Activated naive CD8-positive, alpha-beta T cell treated with anti-CD3 and anti-CD28 coated beads, Interleukin-2, amount 10 ng/mL, durations not matched to agents 7 days and 5 days (primary cell): ENCODE results near the gene NDNF. TPM values are rescaled to one million over a fixed set of nuclear protein-coding genes. Genes with fewer than 3 reads are reported as not detected.
A peak's percentile ranks its signal among the peaks of the same experiment; 100 is the strongest.

Experiments used
- ATAC-seq: fragments of 150-1000 bp; cut with Tn5 transposase; one replicate; pipeline ENCODE4 v1.10.0; 2021; ENCODE audit warnings: low read depth, moderate library complexity
- POLR2A ChIA-PET: fragments of 350-600 bp; sonication (Branson Sonifier 250); formaldehyde crosslinking; loops from one replicate; lab custom pipeline; 2021; ENCODE audit warnings: antibody characterized with exemption; lab: Charles Lee
- DNase-seq: peaks from one replicate; pipeline ENCODE4 v3.0.0; 2021
- H3K27ac Mint-ChIP-seq: one replicate; pipeline ENCODE4 v1.8.0; 2022; ENCODE audit warnings: mild to moderate bottlenecking, mixed read lengths
- H3K27me3 Mint-ChIP-seq: one replicate; pipeline ENCODE4 v1.8.0; 2022; ENCODE audit warnings: mild to moderate bottlenecking, moderate library complexity, mixed read lengths
- H3K36me3 Mint-ChIP-seq: one replicate; pipeline ENCODE4 v1.8.0; 2021; ENCODE audit warnings: mild to moderate bottlenecking, mixed read lengths
- H3K4me1 Mint-ChIP-seq: one replicate; pipeline ENCODE4 v1.8.0; 2021; ENCODE audit warnings: mixed read lengths
- H3K4me3 Mint-ChIP-seq: one replicate; pipeline ENCODE4 v1.8.0; 2022; ENCODE audit warnings: mild to moderate bottlenecking, moderate library complexity, mixed read lengths
- H3K9me3 Mint-ChIP-seq: one replicate; pipeline ENCODE4 v1.8.0; 2021; ENCODE audit warnings: mixed read lengths
- total RNA-seq, 2 experiments: library from RNA; stranded (reverse); gene quantifications; one replicate each; pipeline ENCODE4 v1.2.3, GENCODE V29; 2021

NDNF gene
- total RNA-seq = under 1 TPM; 0.11 to 0.17 TPM

- no peaks in the 10 kb centered on the region for H3K9me3 Mint-ChIP-seq
- POLR2A ChIA-PET = no interaction called here
- DNase-seq (peak; percentile 69), ATAC-seq (peak; percentile 74)
- peak within 1 kb of the TSS; percentile 90 for H3K4me3 Mint-ChIP-seq
- H3K36me3 Mint-ChIP-seq = no peaks in the 10 kb centered on the region
- H3K27me3 Mint-ChIP-seq = peaks cover 64% of the 10 kb centered on the region
- peaks cover 22% of the 10 kb centered on the region for H3K4me1 Mint-ChIP-seq
- H3K27ac Mint-ChIP-seq = peak within 1 kb of the TSS; percentile 50
These were observed at the start of gene NDNF for GRCh38 chr4:121072224-121073003. Gene NDNF, minus strand, starts transcription at chr4:121072535. Its CDS starts 26,698 bp downstream, at chr4:121045837.

- H3K27me3 Mint-ChIP-seq = no peaks in the 10 kb centered on the region
- no peak for ATAC-seq
- H3K9me3 Mint-ChIP-seq = no peaks in the 10 kb centered on the region
- no peak for DNase-seq
- peaks cover 1% of the 10 kb centered on the region for H3K36me3 Mint-ChIP-seq
- H3K27ac Mint-ChIP-seq = no peak overlapping the region
- peaks cover 17% of the 10 kb centered on the region for H3K4me1 Mint-ChIP-seq
- POLR2A ChIA-PET = no interaction called here
- H3K4me3 Mint-ChIP-seq = no peak overlapping the region
These were observed 47.4 kb upstream of the NDNF start for GRCh38 chr4:121119715-121120114.

- H3K4me3 Mint-ChIP-seq = peak overlapping the region; percentile 41
- H3K27me3 Mint-ChIP-seq = no peaks in the 10 kb centered on the region
- ATAC-seq (peak; percentile 47), DNase-seq (no peak)
- POLR2A ChIA-PET = no interaction called here
- H3K27ac Mint-ChIP-seq = peak overlapping the region; percentile 44
- peaks cover 23% of the 10 kb centered on the region for H3K4me1 Mint-ChIP-seq
- peaks cover 1% of the 10 kb centered on the region for H3K36me3 Mint-ChIP-seq
- H3K9me3 Mint-ChIP-seq = no peaks in the 10 kb centered on the region
These were observed 46.0 kb upstream of the NDNF start for GRCh38 chr4:121118344-121118743.

GRCh38 chr4:121114756-121115155 is 42.4 kb upstream of the NDNF start:
- Mint-ChIP-seq H3K36me3 (no peaks in the 10 kb centered on the region), H3K27ac (no peak overlapping the region), H3K9me3 (no peaks in the 10 kb centered on the region), H3K4me1 (peaks cover 22% of the 10 kb centered on the region), H3K27me3 (no peaks in the 10 kb centered on the region), H3K4me3 (no peak overlapping the region)
- DNase-seq (no peak), ATAC-seq (no peak)
- POLR2A ChIA-PET = no interaction called here

GRCh38 chr4:121112530-121112929 is 40.2 kb upstream of the NDNF start:
- Mint-ChIP-seq H3K27me3 (no peaks in the 10 kb centered on the region), H3K36me3 (no peaks in the 10 kb centered on the region), H3K9me3 (no peaks in the 10 kb centered on the region), H3K27ac (no peak overlapping the region), H3K4me1 (peaks cover 16% of the 10 kb centered on the region), H3K4me3 (no peak overlapping the region)
- no peak for ATAC-seq
- POLR2A ChIA-PET = no interaction called here
- DNase-seq = no peak

- POLR2A ChIA-PET = no interaction called here
- Mint-ChIP-seq H3K36me3 (no peaks in the 10 kb centered on the region), H3K27ac (no peak overlapping the region), H3K4me1 (peaks cover 7% of the 10 kb centered on the region), H3K9me3 (no peaks in the 10 kb centered on the region), H3K27me3 (peaks cover 2% of the 10 kb centered on the region), H3K4me3 (no peak overlapping the region)
- no peak for ATAC-seq
- no peak for DNase-seq
These were observed 36.2 kb upstream of the NDNF start for GRCh38 chr4:121108557-121108956.

- H3K9me3 Mint-ChIP-seq = no peaks in the 10 kb centered on the region
- POLR2A ChIA-PET = no interaction called here
- H3K27ac Mint-ChIP-seq = no peak overlapping the region
These were observed 35.2 kb upstream of the NDNF start for GRCh38 chr4:121107507-121107906.

GRCh38 chr4:121100093-121100775 is 27.9 kb upstream of the NDNF start:
- Mint-ChIP-seq H3K4me3 (no peak overlapping the region), H3K27me3 (peaks cover 2% of the 10 kb centered on the region), H3K9me3 (peaks cover 1% of the 10 kb centered on the region), H3K27ac (no peak overlapping the region), H3K4me1 (no peaks in the 10 kb centered on the region), H3K36me3 (peaks cover 1% of the 10 kb centered on the region)
- no peak for DNase-seq
- POLR2A ChIA-PET = no interaction called here
- ATAC-seq = no peak

More at GRCh38 chr4:121107507-121107906, 35.2 kb upstream of the NDNF start:
- ATAC-seq (no peak), DNase-seq (no peak)
- peaks cover 1% of the 10 kb centered on the region for H3K36me3 Mint-ChIP-seq
- no peak overlapping the region for H3K4me3 Mint-ChIP-seq
- peaks cover 2% of the 10 kb centered on the region for H3K27me3 Mint-ChIP-seq
- peaks cover 5% of the 10 kb centered on the region for H3K4me1 Mint-ChIP-seq

GRCh38 chr4:121098266-121098665 is 25.9 kb upstream of the NDNF start:
- H3K27me3 Mint-ChIP-seq = no peaks in the 10 kb centered on the region
- H3K9me3 Mint-ChIP-seq = peaks cover 1% of the 10 kb centered on the region
- ATAC-seq (no peak), DNase-seq (no peak)
- no peak overlapping the region for H3K4me3 Mint-ChIP-seq
- POLR2A ChIA-PET = no interaction called here
- no peak overlapping the region for H3K27ac Mint-ChIP-seq
- H3K36me3 Mint-ChIP-seq = peaks cover 1% of the 10 kb centered on the region
- H3K4me1 Mint-ChIP-seq = no peaks in the 10 kb centered on the region

- H3K9me3 Mint-ChIP-seq = peaks cover 1% of the 10 kb centered on the region
- H3K4me1 Mint-ChIP-seq = no peaks in the 10 kb centered on the region
- no peak for ATAC-seq
- H3K36me3 Mint-ChIP-seq = no peaks in the 10 kb centered on the region
- DNase-seq = no peak
- H3K27ac Mint-ChIP-seq = no peak overlapping the region
- no peaks in the 10 kb centered on the region for H3K27me3 Mint-ChIP-seq
- POLR2A ChIA-PET = no interaction called here
- no peak overlapping the region for H3K4me3 Mint-ChIP-seq
These were observed 24.3 kb upstream of the NDNF start for GRCh38 chr4:121096629-121097028.

GRCh38 chr4:121096191-121096590 is 23.9 kb upstream of the NDNF start:
- H3K27ac Mint-ChIP-seq = no peak overlapping the region
- no peaks in the 10 kb centered on the region for H3K9me3 Mint-ChIP-seq
- ATAC-seq = no peak
- POLR2A ChIA-PET = no interaction called here
- no peak overlapping the region for H3K4me3 Mint-ChIP-seq
- no peaks in the 10 kb centered on the region for H3K4me1 Mint-ChIP-seq
- no peaks in the 10 kb centered on the region for H3K27me3 Mint-ChIP-seq
- H3K36me3 Mint-ChIP-seq = no peaks in the 10 kb centered on the region
- no peak for DNase-seq

GRCh38 chr4:121094297-121094966 is 22.1 kb upstream of the NDNF start:
- no peak overlapping the region for H3K27ac Mint-ChIP-seq
- no peaks in the 10 kb centered on the region for H3K27me3 Mint-ChIP-seq
- DNase-seq (no peak), ATAC-seq (no peak)
- no peaks in the 10 kb centered on the region for H3K4me1 Mint-ChIP-seq
- H3K9me3 Mint-ChIP-seq = no peaks in the 10 kb centered on the region
- H3K4me3 Mint-ChIP-seq = no peak overlapping the region
- no peaks in the 10 kb centered on the region for H3K36me3 Mint-ChIP-seq
- POLR2A ChIA-PET = no interaction called here

GRCh38 chr4:121093261-121093660 is 20.9 kb upstream of the NDNF start:
- POLR2A ChIA-PET = no interaction called here
- no peaks in the 10 kb centered on the region for H3K36me3 Mint-ChIP-seq
- H3K9me3 Mint-ChIP-seq = no peaks in the 10 kb centered on the region
- DNase-seq = no peak
- H3K4me1 Mint-ChIP-seq = no peaks in the 10 kb centered on the region
- no peak for ATAC-seq
- H3K27me3 Mint-ChIP-seq = no peaks in the 10 kb centered on the region
- no peak overlapping the region for H3K4me3 Mint-ChIP-seq
- H3K27ac Mint-ChIP-seq = no peak overlapping the region
